ENCODE measurements around the gene MYH9. TPM values are rescaled to one million over a fixed set of nuclear protein-coding genes. Genes with fewer than 3 reads are reported as not detected.
"Not testable (repeated sequence)": the region's sequence is repeated elsewhere in the genome, so short reads cannot be mapped to it uniquely, and the experiment has no call there.

MYH9 gene
- total RNA-seq, 3 donors from 2014 or later = 673 to 753 (median 716) TPM

GRCh38 chr22:36261675-36262074 lies 126.1 kb downstream of the MYH9 start:
- not testable (repeated sequence) for DNase-seq; ATAC-seq; H3K27me3 Mint-ChIP-seq (ENCODE audit: low read depth); H3K4me3 Mint-ChIP-seq; H3K9me3 Mint-ChIP-seq
- peaks cover 58% of the 10 kb centered on the region for H3K36me3 Mint-ChIP-seq (ENCODE audit: insufficient read depth)
- H3K4me1 Mint-ChIP-seq (ENCODE audit: low read depth) = peaks cover 26% of the 10 kb centered on the region

- DNase-seq (no peak), ATAC-seq (no peak)
- no peaks in the 10 kb centered on the region for H3K9me3 Mint-ChIP-seq
- H3K36me3 Mint-ChIP-seq (ENCODE audit: insufficient read depth) = peaks cover 54% of the 10 kb centered on the region
- no peaks in the 10 kb centered on the region for H3K27me3 Mint-ChIP-seq (ENCODE audit: low read depth)
- H3K4me1 Mint-ChIP-seq (ENCODE audit: low read depth) = peaks cover 42% of the 10 kb centered on the region
- H3K4me3 Mint-ChIP-seq = no peak overlapping the region
Observed at GRCh38 chr22:36259615-36260300, 128.0 kb downstream of the MYH9 start.

- Mint-ChIP-seq H3K27me3 (ENCODE audit: low read depth) (no peaks in the 10 kb centered on the region), H3K36me3 (ENCODE audit: insufficient read depth) (peaks cover 55% of the 10 kb centered on the region), H3K4me1 (ENCODE audit: low read depth) (peaks cover 50% of the 10 kb centered on the region), H3K9me3 (no peaks in the 10 kb centered on the region), H3K4me3 (peak overlapping the region; percentile 29)
- peak in 1 of 2 donors; percentile 47 for ATAC-seq
- no peak for DNase-seq
Observed at GRCh38 chr22:36258701-36259614, 128.8 kb downstream of the MYH9 start.

GRCh38 chr22:36257948-36258670 lies 129.7 kb downstream of the MYH9 start:
- no peaks in the 10 kb centered on the region for H3K27me3 Mint-ChIP-seq (ENCODE audit: low read depth)
- peaks cover 58% of the 10 kb centered on the region for H3K4me1 Mint-ChIP-seq (ENCODE audit: low read depth)
- H3K4me3 Mint-ChIP-seq = peak overlapping the region; percentile 29
- H3K36me3 Mint-ChIP-seq (ENCODE audit: insufficient read depth) = peaks cover 48% of the 10 kb centered on the region
- no peaks in the 10 kb centered on the region for H3K9me3 Mint-ChIP-seq
- DNase-seq (no peak), ATAC-seq (no peak)

GRCh38 chr22:36257308-36257707 lies 130.5 kb downstream of the MYH9 start:
- peaks cover 44% of the 10 kb centered on the region for H3K36me3 Mint-ChIP-seq (ENCODE audit: insufficient read depth)

GRCh38 chr22:36256478-36256877 lies 131.3 kb downstream of the MYH9 start:
- Mint-ChIP-seq H3K4me3 (peak overlapping the region; percentile 54), H3K27me3 (ENCODE audit: low read depth) (no peaks in the 10 kb centered on the region), H3K4me1 (ENCODE audit: low read depth) (peaks cover 73% of the 10 kb centered on the region), H3K9me3 (no peaks in the 10 kb centered on the region), H3K36me3 (ENCODE audit: insufficient read depth) (peaks cover 40% of the 10 kb centered on the region)
- ATAC-seq = no peak
- DNase-seq = no peak

More at GRCh38 chr22:36257308-36257707, 130.5 kb downstream of the MYH9 start:
- H3K9me3 Mint-ChIP-seq = no peaks in the 10 kb centered on the region
- no peak overlapping the region for H3K4me3 Mint-ChIP-seq
- no peaks in the 10 kb centered on the region for H3K27me3 Mint-ChIP-seq (ENCODE audit: low read depth)
- no peak for DNase-seq
- ATAC-seq = no peak
- H3K4me1 Mint-ChIP-seq (ENCODE audit: low read depth) = peaks cover 66% of the 10 kb centered on the region

GRCh38 chr22:36255572-36255971 lies 132.2 kb downstream of the MYH9 start:
- Mint-ChIP-seq H3K36me3 (ENCODE audit: insufficient read depth) (peaks cover 32% of the 10 kb centered on the region), H3K4me3 (peak overlapping the region; percentile 87), H3K4me1 (ENCODE audit: low read depth) (peaks cover 75% of the 10 kb centered on the region)
- ATAC-seq; DNase-seq; H3K27me3 Mint-ChIP-seq (ENCODE audit: low read depth); H3K9me3 Mint-ChIP-seq: not testable (repeated sequence)

- Mint-ChIP-seq H3K36me3 (ENCODE audit: insufficient read depth) (peaks cover 27% of the 10 kb centered on the region), H3K9me3 (no peaks in the 10 kb centered on the region), H3K4me1 (ENCODE audit: low read depth) (peaks cover 66% of the 10 kb centered on the region), H3K4me3 (peak overlapping the region; percentile 87), H3K27me3 (ENCODE audit: low read depth) (no peaks in the 10 kb centered on the region)
- ATAC-seq (peak; percentile 56 to 62), DNase-seq (peak; percentile 40)
Observed at GRCh38 chr22:36253523-36254490, 134.0 kb downstream of the MYH9 start.

GRCh38 chr22:36252754-36253522 lies 134.8 kb downstream of the MYH9 start, which contains the start of gene APOL1:
TSS of gene APOL1 (plus strand) at chr22:36253133. CDS start at chr22:36254956, 1,823 bp downstream.
- Mint-ChIP-seq H3K4me3 (peak within 1 kb of the TSS; percentile 87), H3K4me1 (ENCODE audit: low read depth) (peaks cover 57% of the 10 kb centered on the region), H3K27me3 (ENCODE audit: low read depth) (no peaks in the 10 kb centered on the region), H3K9me3 (no peaks in the 10 kb centered on the region), H3K36me3 (ENCODE audit: insufficient read depth) (peaks cover 19% of the 10 kb centered on the region)
- DNase-seq (peak; percentile 38), ATAC-seq (peak; percentile 76 to 82)

- Mint-ChIP-seq H3K4me3 (peak overlapping the region; percentile 87), H3K36me3 (ENCODE audit: insufficient read depth) (peaks cover 15% of the 10 kb centered on the region), H3K4me1 (ENCODE audit: low read depth) (peaks cover 53% of the 10 kb centered on the region)
- not testable (repeated sequence) for DNase-seq; H3K9me3 Mint-ChIP-seq; H3K27me3 Mint-ChIP-seq (ENCODE audit: low read depth); ATAC-seq
Observed at GRCh38 chr22:36251979-36252608, 135.7 kb downstream of the MYH9 start.

- not testable (repeated sequence) for H3K9me3 Mint-ChIP-seq; ATAC-seq; DNase-seq; H3K27me3 Mint-ChIP-seq (ENCODE audit: low read depth); H3K4me3 Mint-ChIP-seq; H3K36me3 Mint-ChIP-seq (ENCODE audit: insufficient read depth)
- peaks cover 40% of the 10 kb centered on the region for H3K4me1 Mint-ChIP-seq (ENCODE audit: low read depth)
Observed at GRCh38 chr22:36250292-36250960, 137.3 kb downstream of the MYH9 start.

GRCh38 chr22:36249160-36249559 lies 138.6 kb downstream of the MYH9 start:
- ATAC-seq (no peak), DNase-seq (no peak)
- peaks cover 2% of the 10 kb centered on the region for H3K27me3 Mint-ChIP-seq (ENCODE audit: low read depth)
- no peak overlapping the region for H3K4me3 Mint-ChIP-seq
- H3K9me3 Mint-ChIP-seq = no peaks in the 10 kb centered on the region
- peaks cover 27% of the 10 kb centered on the region for H3K4me1 Mint-ChIP-seq (ENCODE audit: low read depth)
- peaks cover 3% of the 10 kb centered on the region for H3K36me3 Mint-ChIP-seq (ENCODE audit: insufficient read depth)
